Caco-2 (cell line): ENCODE measurements around the gene C19orf33. TPM values are rescaled to one million over a fixed set of nuclear protein-coding genes. Genes with fewer than 3 reads are reported as not detected.

Experiments
- BruUV-seq: library from RNA; stranded (reverse); fragments of 400-500 nt; replicated peaks from 2 replicates; lab custom pipeline; 2021; lab: Mats Ljungman, UMichigan
- CTCF ChIA-PET: fragments of 300-600 bp; sonication (Branson Sonifier 250); formaldehyde crosslinking; loops from one replicate; lab custom pipeline; 2022; ENCODE audit warnings: antibody characterized with exemption; lab: Charles Lee
- POLR2A ChIA-PET: fragments of 300-600 bp; sonication (Branson Sonifier 250); formaldehyde crosslinking; loops from one replicate; lab custom pipeline; 2022; ENCODE audit warnings: antibody characterized with exemption; lab: Charles Lee
- DNase-seq, 2 experiments: peaks; one replicate each; pipeline versions ENCODE4 v3.0.0 to v3.0.0-alpha.2; 2020 to 2022
- H3K27me3 ChIP-seq: replicated peaks from 2 replicates; pipeline ENCODE4 v1.6.0; 2011; ENCODE audit warnings: low read length; ENCODE audit not compliant: control insufficient read depth, insufficient read depth
- H3K36me3 ChIP-seq: 2 replicates; pipeline ENCODE4 v1.5.1; 2011; ENCODE audit warnings: low read length; ENCODE audit not compliant: control insufficient read depth, insufficient read depth
- H3K4me1 ChIP-seq: fragments of 250-450 bp; sonication (Bioruptor Pico); 2 replicates; pipeline ENCODE4 v1.5.1; 2020; ENCODE audit warnings: mild to moderate bottlenecking
- H3K4me3 ChIP-seq: 2 replicates; pipeline ENCODE4 v1.5.1; 2011; ENCODE audit warnings: low read depth, mild to moderate bottlenecking, control low read depth, low read length
- H3K9me3 ChIP-seq: fragments of 250-450 bp; sonication (Bioruptor Pico); 2 replicates; pipeline ENCODE4 v1.5.1; 2020; ENCODE audit warnings: mild to moderate bottlenecking, moderate library complexity
- H3K27ac Mint-ChIP-seq: one replicate; pipeline ENCODE4 v1.8.0; 2022; ENCODE audit warnings: mixed read lengths; ENCODE audit not compliant: unreplicated experiment
- H3K27me3 Mint-ChIP-seq: one replicate; pipeline ENCODE4 v1.8.0; 2022; ENCODE audit warnings: mixed read lengths; ENCODE audit not compliant: insufficient read depth, unreplicated experiment
- H3K36me3 Mint-ChIP-seq: one replicate; pipeline ENCODE4 v1.8.0; 2022; ENCODE audit warnings: mild to moderate bottlenecking, mixed read lengths; ENCODE audit not compliant: insufficient read depth, unreplicated experiment
- H3K4me1 Mint-ChIP-seq: one replicate; pipeline ENCODE4 v1.8.0; 2022; ENCODE audit warnings: low read depth, mixed read lengths; ENCODE audit not compliant: unreplicated experiment
- H3K4me3 Mint-ChIP-seq: one replicate; pipeline ENCODE4 v1.8.0; 2022; ENCODE audit warnings: mild to moderate bottlenecking, moderate library complexity, mixed read lengths; ENCODE audit not compliant: unreplicated experiment
- H3K9me3 Mint-ChIP-seq: one replicate; pipeline ENCODE4 v1.8.0; 2022; ENCODE audit warnings: mixed read lengths; ENCODE audit not compliant: unreplicated experiment
- CTCF ChIP-seq, 2 experiments: fragments of 200-600 bp in 1 of 2; IDR thresholded peaks; 1 replicate in 1 of 2; 2 replicates in 1 of 2; pipeline versions ENCODE4 v1.5.1 to v1.8.0; 2011 to 2022; ENCODE audit warnings: antibody characterized with exemption in 1 of 2, control low read depth in 1 of 2, inconsistent platforms in 1 of 2, low read depth in 1 of 2, low read length in 1 of 2, mild to moderate bottlenecking in 1 of 2, moderate library complexity in 1 of 2; ENCODE audit not compliant: insufficient read depth in 1 of 2, severe bottlenecking in 1 of 2, unreplicated experiment in 1 of 2
- intact Hi-C: fragments of 100-400 bp; cut with micrococcal nuclease; formaldehyde crosslinking; loops from one replicate; pipeline ENCODE4 v1.10.0; 2022; ENCODE audit not compliant: unreplicated experiment
- total RNA-seq: library from RNA; stranded (reverse); gene quantifications from 2 replicates; pipeline ENCODE4 v1.2.3, GENCODE V29; 2022

Gene C19orf33
- total RNA-seq, 1 experiment from 2014 or later = 18.6 TPM

GRCh38 chr19:38319421-38320258 is 15.6 kb downstream of the C19orf33 start, which contains the start of gene KCNK6:
TSS of gene KCNK6 (plus strand) at chr19:38319845. CDS start at chr19:38319951, 106 bp downstream.
- DNase-seq = peak in 1 of 2 experiments; percentile 45
- Histone ChIP-seq H3K9me3 (no peaks in the 10 kb centered on the region), H3K4me1 (peaks cover 4% of the 10 kb centered on the region; the same call in 1 of the 2 replicates), H3K4me3 (peak within 1 kb of the TSS; percentile 74), H3K27me3 (no peaks in the 10 kb centered on the region), H3K36me3 (no peaks in the 10 kb centered on the region)
- TSS peak; percentile 16 for BruUV-seq
- peak within 1 kb of the TSS; percentile 48 for H3K27ac Mint-ChIP-seq
- CTCF ChIA-PET = interaction anchor here (0.6 to 1.4 kb wide), 4 partner anchors 16 to 76 kb away, joined by 3 to 4 read pairs (median 3); partner anchors contain the start of gene PSMD8
- no peaks in the 10 kb centered on the region for H3K9me3 Mint-ChIP-seq
- no peak for TF ChIP-seq CTCF (IDR thresholded peaks at IDR 0.05; ENCODE audit: insufficient read depth in 1 of 2, low read depth in 1 of 2, low read length in 1 of 2, severe bottlenecking in 1 of 2, unreplicated experiment in 1 of 2)
- peaks cover 11% of the 10 kb centered on the region for H3K4me1 Mint-ChIP-seq
- H3K36me3 Mint-ChIP-seq = peaks cover 14% of the 10 kb centered on the region
- intact Hi-C loops = no loop called here
- peak within 1 kb of the TSS; percentile 74 for H3K4me3 Mint-ChIP-seq
- POLR2A ChIA-PET = no interaction called here
- no peaks in the 10 kb centered on the region for H3K27me3 Mint-ChIP-seq

- Mint-ChIP-seq H3K9me3 (no peaks in the 10 kb centered on the region), H3K27me3 (no peaks in the 10 kb centered on the region), H3K36me3 (peaks cover 5% of the 10 kb centered on the region), H3K4me3 (peak overlapping the region; percentile 74), H3K27ac (no peak overlapping the region), H3K4me1 (peaks cover 11% of the 10 kb centered on the region)
- no peaks in the 10 kb centered on the region for H3K9me3 ChIP-seq
- no peak for DNase-seq
- intact Hi-C loops = no loop called here
- no peaks in the 10 kb centered on the region for H3K27me3 ChIP-seq
- H3K36me3 ChIP-seq = no peaks in the 10 kb centered on the region
- no peak overlapping the region for H3K4me3 ChIP-seq
- TF ChIP-seq CTCF (IDR thresholded peaks at IDR 0.05; ENCODE audit: insufficient read depth in 1 of 2, low read depth in 1 of 2, low read length in 1 of 2, severe bottlenecking in 1 of 2, unreplicated experiment in 1 of 2) = no peak
- POLR2A ChIA-PET = no interaction called here
- no TSS peak for BruUV-seq
- CTCF ChIA-PET = interaction anchor here (0.7 kb wide), 1 partner anchor 44 kb away, joined by 4 read pairs; no protein-coding TSS in a partner anchor
- H3K4me1 ChIP-seq = 0 out of 2 replicates have a peak, but pooled peaks cover 4% of the 10 kb centered on the region
Observed at GRCh38 chr19:38320969-38321339, 16.9 kb downstream of the C19orf33 start.

GRCh38 chr19:38321646-38322196 is 17.7 kb downstream of the C19orf33 start:
- Histone ChIP-seq H3K4me3 (no peak overlapping the region), H3K27me3 (no peaks in the 10 kb centered on the region), H3K9me3 (no peaks in the 10 kb centered on the region), H3K36me3 (no peaks in the 10 kb centered on the region), H3K4me1 (0 out of 2 replicates have a peak, but pooled peaks cover 4% of the 10 kb centered on the region)
- no peak for DNase-seq
- TF ChIP-seq CTCF (IDR thresholded peaks at IDR 0.05; ENCODE audit: insufficient read depth in 1 of 2, low read depth in 1 of 2, low read length in 1 of 2, severe bottlenecking in 1 of 2, unreplicated experiment in 1 of 2) = no peak
- Mint-ChIP-seq H3K9me3 (no peaks in the 10 kb centered on the region), H3K4me1 (peaks cover 4% of the 10 kb centered on the region), H3K27me3 (no peaks in the 10 kb centered on the region), H3K27ac (no peak overlapping the region), H3K36me3 (peaks cover 5% of the 10 kb centered on the region), H3K4me3 (no peak overlapping the region)
- POLR2A ChIA-PET = no interaction called here
- CTCF ChIA-PET = no interaction called here
- no TSS peak for BruUV-seq
- intact Hi-C loops = no loop called here
